ENCODE results near the gene PITPNB. TPM values are rescaled to one million over a fixed set of nuclear protein-coding genes. Genes with fewer than 3 reads are reported as not detected.

PITPNB gene
- polyA plus RNA-seq, 1 donor (not counting 4 experiments of a cell fraction or from before 2014, with no cell fraction given) = 81.6 TPM

DNA sequence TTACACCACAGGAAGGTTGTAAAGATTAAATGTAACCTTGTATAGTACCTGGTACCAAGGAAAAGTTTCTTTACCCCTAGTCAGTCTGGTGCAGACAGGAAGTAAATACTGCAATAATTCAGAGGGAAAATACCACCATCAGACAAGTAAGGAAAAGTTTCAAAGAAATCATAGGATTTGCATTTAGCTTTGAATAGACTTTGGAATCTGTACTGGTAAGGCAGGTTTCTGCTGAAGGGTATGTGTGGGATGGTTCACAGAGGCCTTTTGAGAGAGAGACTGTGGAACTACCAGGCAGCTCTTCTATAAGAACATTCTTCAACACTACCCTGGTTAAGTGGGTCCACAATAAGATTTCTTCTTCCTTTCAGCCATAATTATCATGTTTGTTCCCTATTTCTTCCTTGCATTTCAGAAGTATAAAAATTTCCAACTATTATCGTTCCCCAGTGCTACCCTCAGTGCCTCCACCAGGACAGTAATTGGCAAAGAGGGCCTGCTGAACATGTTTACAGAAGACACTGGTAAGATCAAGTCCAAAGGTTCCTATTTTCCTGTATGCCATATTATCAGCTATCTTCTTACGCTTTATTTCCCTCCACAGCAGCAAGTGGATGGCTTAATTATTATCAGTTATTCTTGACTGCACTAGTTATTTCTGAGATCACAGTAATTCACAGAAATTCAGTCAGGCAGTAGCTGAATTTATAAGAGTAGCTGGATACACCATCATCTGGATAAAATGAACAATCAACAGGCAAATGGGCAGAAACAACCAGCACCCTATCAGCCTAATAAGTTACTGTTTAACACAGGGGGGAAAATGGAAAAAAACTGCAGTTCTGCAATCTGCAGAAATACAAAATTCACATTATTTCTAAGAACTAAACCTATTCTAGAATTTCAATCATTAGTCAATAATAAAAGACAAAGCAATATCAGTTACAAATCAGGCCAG, 48.5 kb downstream of the PITPNB start:
- H3K4me1 ChIP-seq (ENCODE audit: control insufficient read depth, extremely low read depth, insufficient read depth, low read length) = peaks cover 25% of the 10 kb centered on the region
- no peak for FAIRE-seq
- H3K79me2 ChIP-seq (ENCODE audit: control insufficient read depth, insufficient read depth, low read length) = peaks cover 51% of the 10 kb centered on the region
- no peak overlapping the region for H2AFZ ChIP-seq (ENCODE audit: control insufficient read depth, low read length)
- TF ChIP-seq EZH2 (IDR thresholded peaks at IDR 0.05; ENCODE audit: low read length) = no peak
- TF ChIP-seq, protein P1, sequence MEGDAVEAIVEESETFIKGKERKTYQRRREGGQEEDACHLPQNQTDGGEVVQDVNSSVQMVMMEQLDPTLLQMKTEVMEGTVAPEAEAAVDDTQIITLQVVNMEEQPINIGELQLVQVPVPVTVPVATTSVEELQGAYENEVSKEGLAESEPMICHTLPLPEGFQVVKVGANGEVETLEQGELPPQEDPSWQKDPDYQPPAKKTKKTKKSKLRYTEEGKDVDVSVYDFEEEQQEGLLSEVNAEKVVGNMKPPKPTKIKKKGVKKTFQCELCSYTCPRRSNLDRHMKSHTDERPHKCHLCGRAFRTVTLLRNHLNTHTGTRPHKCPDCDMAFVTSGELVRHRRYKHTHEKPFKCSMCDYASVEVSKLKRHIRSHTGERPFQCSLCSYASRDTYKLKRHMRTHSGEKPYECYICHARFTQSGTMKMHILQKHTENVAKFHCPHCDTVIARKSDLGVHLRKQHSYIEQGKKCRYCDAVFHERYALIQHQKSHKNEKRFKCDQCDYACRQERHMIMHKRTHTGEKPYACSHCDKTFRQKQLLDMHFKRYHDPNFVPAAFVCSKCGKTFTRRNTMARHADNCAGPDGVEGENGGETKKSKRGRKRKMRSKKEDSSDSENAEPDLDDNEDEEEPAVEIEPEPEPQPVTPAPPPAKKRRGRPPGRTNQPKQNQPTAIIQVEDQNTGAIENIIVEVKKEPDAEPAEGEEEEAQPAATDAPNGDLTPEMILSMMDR (optimal IDR thresholded peaks at IDR 0.05 in 1 of 3, IDR thresholded peaks at IDR 0.05 in 1 of 3, conservative IDR thresholded peaks at IDR 0.05 in 1 of 3; ENCODE audit: extremely low read depth in 1 of 3, insufficient read depth in 2 of 3, low read length in 3 of 3) = no peak
- H3K36me3 ChIP-seq (ENCODE audit: control insufficient read depth in 2 of 2, extremely low read depth in 1 of 2, insufficient read depth in 2 of 2, low read length in 2 of 2) = peaks cover 9 to 33% of the 10 kb centered on the region in 2 experiments
- H4K20me1 ChIP-seq (ENCODE audit: control insufficient read depth, extremely low read depth, insufficient read depth, low read length) = peaks cover 10% of the 10 kb centered on the region
- dilution Hi-C loops (cut with MboI; ENCODE audit: extremely low pct_ligation_motif_present, low sequenced_read_pairs) = no loop called here
- H3K4me3 ChIP-seq (ENCODE audit: control insufficient read depth in 2 of 3, extremely low read depth in 1 of 3, insufficient read depth in 2 of 3, low read depth in 1 of 3, low read length in 3 of 3) = no peak overlapping the region
- DNase-seq (ENCODE audit: low read depth, low spot score) = no peak
- H3K9me1 ChIP-seq (ENCODE audit: control insufficient read depth, extremely low read depth, insufficient read depth, low read length) = no peaks in the 10 kb centered on the region
- H3K4me2 ChIP-seq (ENCODE audit: control insufficient read depth, extremely low read depth, insufficient read depth, low read depth, low read length) = no peak overlapping the region
- H3K9me3 ChIP-seq (ENCODE audit: control insufficient read depth, low read depth, low read length) = no peaks in the 10 kb centered on the region
- H3K27me3 ChIP-seq (ENCODE audit: control insufficient read depth, extremely low read depth, insufficient read depth, low read length) = no peaks in the 10 kb centered on the region
- H3K27ac ChIP-seq (ENCODE audit: control insufficient read depth, insufficient read depth, low read length) = no peak overlapping the region
- no peak overlapping the region for H3K9ac ChIP-seq (ENCODE audit: control insufficient read depth, extremely low read depth, insufficient read depth, low read length)

DNA sequence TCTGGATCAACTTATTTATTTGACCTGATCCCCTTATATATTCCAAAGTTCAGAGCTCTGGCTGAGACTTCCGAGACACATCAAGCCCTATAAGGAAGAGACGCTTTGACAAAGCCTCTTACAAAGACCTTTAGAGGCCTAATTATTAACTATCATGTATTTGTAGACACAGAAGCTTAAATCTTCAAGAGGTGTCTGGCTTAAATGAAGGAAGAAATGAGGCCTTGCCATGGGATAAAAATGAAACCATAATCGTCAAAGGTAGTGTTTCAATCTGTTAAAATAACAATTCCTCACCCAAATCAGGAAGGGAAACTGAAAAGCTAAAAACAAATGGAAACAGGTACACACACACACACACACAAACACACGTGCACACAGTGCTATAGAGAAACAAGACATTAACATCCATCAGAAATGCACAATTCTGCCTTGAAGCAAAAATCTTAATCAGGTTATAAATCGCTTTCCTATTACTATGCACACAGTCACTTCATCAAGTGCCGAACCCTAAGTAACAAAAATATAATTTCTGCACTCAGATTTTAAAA, 50.2 kb downstream of the PITPNB start:
- Histone ChIP-seq H3K27ac (ENCODE audit: control insufficient read depth, insufficient read depth, low read length) (no peak overlapping the region), H3K79me2 (ENCODE audit: control insufficient read depth, insufficient read depth, low read length) (peaks cover 43% of the 10 kb centered on the region), H3K36me3 (ENCODE audit: control insufficient read depth in 2 of 2, extremely low read depth in 1 of 2, insufficient read depth in 2 of 2, low read length in 2 of 2) (peaks cover 9 to 40% of the 10 kb centered on the region in 2 experiments), H3K4me3 (ENCODE audit: control insufficient read depth in 2 of 3, extremely low read depth in 1 of 3, insufficient read depth in 2 of 3, low read depth in 1 of 3, low read length in 3 of 3) (no peak overlapping the region), H3K9me1 (ENCODE audit: control insufficient read depth, extremely low read depth, insufficient read depth, low read length) (no peaks in the 10 kb centered on the region), H3K4me1 (ENCODE audit: control insufficient read depth, extremely low read depth, insufficient read depth, low read length) (peaks cover 25% of the 10 kb centered on the region), H2AFZ (ENCODE audit: control insufficient read depth, low read length) (no peak overlapping the region), H3K9me3 (ENCODE audit: control insufficient read depth, low read depth, low read length) (no peaks in the 10 kb centered on the region), H3K4me2 (ENCODE audit: control insufficient read depth, extremely low read depth, insufficient read depth, low read depth, low read length) (no peak overlapping the region), H3K9ac (ENCODE audit: control insufficient read depth, extremely low read depth, insufficient read depth, low read length) (no peak overlapping the region), H4K20me1 (ENCODE audit: control insufficient read depth, extremely low read depth, insufficient read depth, low read length) (peaks cover 5% of the 10 kb centered on the region), H3K27me3 (ENCODE audit: control insufficient read depth, extremely low read depth, insufficient read depth, low read length) (no peaks in the 10 kb centered on the region)
- dilution Hi-C loops (cut with MboI; ENCODE audit: extremely low pct_ligation_motif_present, low sequenced_read_pairs) = no loop called here
- TF ChIP-seq, protein P1 (optimal IDR thresholded peaks at IDR 0.05 in 1 of 3, IDR thresholded peaks at IDR 0.05 in 1 of 3, conservative IDR thresholded peaks at IDR 0.05 in 1 of 3; ENCODE audit: extremely low read depth in 1 of 3, insufficient read depth in 2 of 3, low read length in 3 of 3) = no peak
- TF ChIP-seq EZH2 (IDR thresholded peaks at IDR 0.05; ENCODE audit: low read length) = no peak
- no peak for DNase-seq (ENCODE audit: low read depth, low spot score)
- FAIRE-seq = no peak

All from keratinocyte (primary cell).